SJSA1 (cell line): ENCODE data around the gene LAG3. TPM values are rescaled to one million over a fixed set of nuclear protein-coding genes. Genes with fewer than 3 reads are reported as not detected.
"Not testable (repeated sequence)": the region's sequence is repeated elsewhere in the genome, so short reads cannot be mapped to it uniquely, and the experiment has no call there.

Experiments
- DNase-seq, 2 experiments: peaks; one replicate each; pipeline ENCODE4 v3.0.0-alpha.2; 2015 to 2020; ENCODE audit warnings: low spot score in 2 of 2, low read depth in 1 of 2
- H3K27ac ChIP-seq: fragments of 250-450 bp; sonication (Bioruptor Pico); 2 replicates; pipeline ENCODE4 v1.5.1; 2020; ENCODE audit warnings: mild to moderate bottlenecking, moderate library complexity
- H3K27me3 ChIP-seq: fragments of 250-450 bp; sonication (Bioruptor Pico); replicated peaks from 2 replicates; pipeline ENCODE4 v1.5.1; 2020; ENCODE audit warnings: mild to moderate bottlenecking, moderate library complexity
- H3K36me3 ChIP-seq: fragments of 250-450 bp; sonication (Bioruptor Pico); 2 replicates; pipeline ENCODE4 v1.5.1; 2020; ENCODE audit warnings: mild to moderate bottlenecking
- H3K4me1 ChIP-seq: fragments of 250-450 bp; sonication (Bioruptor Pico); replicated peaks from 2 replicates; pipeline ENCODE4 v1.6.1; 2021; ENCODE audit warnings: mild to moderate bottlenecking
- H3K4me3 ChIP-seq: fragments of 250-450 bp; sonication (Bioruptor Pico); 2 replicates; pipeline ENCODE4 v1.5.1; 2020; ENCODE audit warnings: mild to moderate bottlenecking
- H3K9me3 ChIP-seq: fragments of 250-450 bp; sonication (Bioruptor Pico); replicated peaks from 2 replicates; pipeline ENCODE4 v1.5.1; 2020; ENCODE audit warnings: mild to moderate bottlenecking
- total RNA-seq: library from RNA; depleted of rRNA; stranded (reverse); fragments of >200 nt; shearing (Covaris generic); gene quantifications from 2 replicates; pipeline ENCODE4 v1.2.3, GENCODE V29; 2014; rRNA removed

The LAG3 gene
- total RNA-seq: 0.13 and 0.47 TPM in 2 replicates

GRCh38 chr12:6772331-6772695 lies at the start of gene LAG3:
Gene LAG3 (plus strand): TSS chr12:6772520. CDS start chr12:6772853, 333 bp downstream.
- peaks cover 17% of the 10 kb centered on the region for H3K4me1 ChIP-seq
- DNase-seq: no peak
- no peaks in the 10 kb centered on the region for H3K9me3 ChIP-seq
- H3K27ac ChIP-seq: no peak within 1 kb of the TSS
- no peak within 1 kb of the TSS for H3K4me3 ChIP-seq
- peaks cover 44% of the 10 kb centered on the region for H3K36me3 ChIP-seq
- no peaks in the 10 kb centered on the region for H3K27me3 ChIP-seq

GRCh38 chr12:6722863-6723262 lies 49.5 kb upstream of the LAG3 start:
- no peaks in the 10 kb centered on the region for H3K9me3 ChIP-seq
- peaks cover 6% of the 10 kb centered on the region for H3K4me1 ChIP-seq
- H3K27me3 ChIP-seq: no peaks in the 10 kb centered on the region
- no peak overlapping the region for H3K4me3 ChIP-seq
- no peak overlapping the region for H3K27ac ChIP-seq
- H3K36me3 ChIP-seq: peaks cover 11% of the 10 kb centered on the region
- no peak for DNase-seq

GRCh38 chr12:6723607-6724408 lies 48.5 kb upstream of the LAG3 start, which contains the start of gene COPS7A:
Gene COPS7A (plus strand): TSS chr12:6724046. CDS start chr12:6724657, 611 bp downstream.
- Histone ChIP-seq H3K36me3 (peaks cover 20% of the 10 kb centered on the region), H3K4me3 (peak within 1 kb of the TSS; percentile 48), H3K27ac (peak within 1 kb of the TSS; percentile 69), H3K9me3 (no peaks in the 10 kb centered on the region), H3K27me3 (no peaks in the 10 kb centered on the region), H3K4me1 (peaks cover 6% of the 10 kb centered on the region)
- peak; percentile 98 to 99 for DNase-seq

GRCh38 chr12:6724409-6724797 lies 47.9 kb upstream of the LAG3 start:
- Histone ChIP-seq H3K4me1 (peaks cover 6% of the 10 kb centered on the region), H3K4me3 (peak overlapping the region; percentile 48), H3K9me3 (no peaks in the 10 kb centered on the region), H3K27me3 (no peaks in the 10 kb centered on the region), H3K36me3 (peaks cover 26% of the 10 kb centered on the region), H3K27ac (peak overlapping the region; percentile 69)
- peak in 1 of 2 experiments; percentile 45 for DNase-seq

- DNase-seq: no peak
- Histone ChIP-seq H3K4me3 (no peak overlapping the region), H3K9me3 (no peaks in the 10 kb centered on the region), H3K36me3 (peaks cover 36% of the 10 kb centered on the region), H3K4me1 (peaks cover 6% of the 10 kb centered on the region), H3K27me3 (no peaks in the 10 kb centered on the region), H3K27ac (no peak overlapping the region)
Observed at GRCh38 chr12:6725350-6725749, 47.0 kb upstream of the LAG3 start.

GRCh38 chr12:6729186-6729585 lies 43.1 kb upstream of the LAG3 start:
- no peak overlapping the region for H3K4me3 ChIP-seq
- H3K9me3 ChIP-seq: no peaks in the 10 kb centered on the region
- H3K27ac ChIP-seq: no peak overlapping the region
- H3K36me3 ChIP-seq: peaks cover 52% of the 10 kb centered on the region
- H3K27me3 ChIP-seq: no peaks in the 10 kb centered on the region
- H3K4me1 ChIP-seq: peaks cover 6% of the 10 kb centered on the region
- no peak for DNase-seq

GRCh38 chr12:6730169-6730568 lies 42.2 kb upstream of the LAG3 start:
- no peaks in the 10 kb centered on the region for H3K27me3 ChIP-seq
- H3K4me1 ChIP-seq: no peaks in the 10 kb centered on the region
- no peak overlapping the region for H3K27ac ChIP-seq
- no peak overlapping the region for H3K4me3 ChIP-seq
- H3K9me3 ChIP-seq: no peaks in the 10 kb centered on the region
- peaks cover 56% of the 10 kb centered on the region for H3K36me3 ChIP-seq
- no peak for DNase-seq

- DNase-seq: no peak
- Histone ChIP-seq H3K4me1 (peaks cover 10% of the 10 kb centered on the region), H3K36me3 (peaks cover 33% of the 10 kb centered on the region), H3K27ac (no peak overlapping the region), H3K9me3 (no peaks in the 10 kb centered on the region), H3K27me3 (no peaks in the 10 kb centered on the region), H3K4me3 (no peak overlapping the region)
Observed at GRCh38 chr12:6734506-6735387, 37.6 kb upstream of the LAG3 start.

- peak in 1 of 2 experiments; percentile 44 for DNase-seq
- H3K27ac ChIP-seq: 0 out of 2 replicates have a peak overlapping the region, but pooled peaks have one; percentile 7
- H3K36me3 ChIP-seq: peaks cover 24% of the 10 kb centered on the region
- no peak overlapping the region for H3K4me3 ChIP-seq
- H3K27me3 ChIP-seq: no peaks in the 10 kb centered on the region
- H3K4me1 ChIP-seq: peaks cover 10% of the 10 kb centered on the region
- no peaks in the 10 kb centered on the region for H3K9me3 ChIP-seq
Observed at GRCh38 chr12:6735448-6736191, 36.7 kb upstream of the LAG3 start.

GRCh38 chr12:6736754-6737153 lies 35.6 kb upstream of the LAG3 start:
- Histone ChIP-seq H3K36me3 (peaks cover 13% of the 10 kb centered on the region), H3K4me1 (peaks cover 10% of the 10 kb centered on the region), H3K9me3 (no peaks in the 10 kb centered on the region), H3K4me3 (no peak overlapping the region), H3K27me3 (no peaks in the 10 kb centered on the region), H3K27ac (no peak overlapping the region)
- no peak for DNase-seq

GRCh38 chr12:6742080-6742479 lies 30.2 kb upstream of the LAG3 start:
- not testable (repeated sequence) for H3K4me3 ChIP-seq, H3K27me3 ChIP-seq, H3K4me1 ChIP-seq, H3K9me3 ChIP-seq, H3K27ac ChIP-seq, DNase-seq
- peaks cover 23% of the 10 kb centered on the region for H3K36me3 ChIP-seq

- Histone ChIP-seq H3K36me3 (peaks cover 31% of the 10 kb centered on the region), H3K27me3 (no peaks in the 10 kb centered on the region), H3K4me1 (no peaks in the 10 kb centered on the region), H3K4me3 (no peak overlapping the region), H3K27ac (no peak overlapping the region), H3K9me3 (no peaks in the 10 kb centered on the region)
- no peak for DNase-seq
Observed at GRCh38 chr12:6742834-6743233, 29.5 kb upstream of the LAG3 start.

GRCh38 chr12:6743300-6743699 lies 29.0 kb upstream of the LAG3 start:
- H3K27me3 ChIP-seq, DNase-seq, H3K4me1 ChIP-seq, H3K27ac ChIP-seq, H3K9me3 ChIP-seq, H3K4me3 ChIP-seq: not testable (repeated sequence)
- H3K36me3 ChIP-seq: peaks cover 36% of the 10 kb centered on the region
